HepG2 (cell line): ENCODE results near the gene INF2. TPM values are rescaled to one million over a fixed set of nuclear protein-coding genes. Genes with fewer than 3 reads are reported as not detected.
A peak's percentile ranks its signal among the peaks of the same experiment; 100 is the strongest.

Experiments
- CREBL2 ChIP-seq: sonication (generic); formaldehyde crosslinking; IDR thresholded peaks from 2 replicates; pipeline ENCODE4 v1.8.1; 2023; ENCODE audit warnings: missing genetic modification reagents, mild to moderate bottlenecking, borderline replicate concordance
- GTF3A ChIP-seq: sonication (generic); formaldehyde crosslinking; conservative IDR thresholded peaks from 2 replicates; pipeline ENCODE4 v1.4.0; 2020; ENCODE audit warnings: mild to moderate bottlenecking, missing genetic modification reagents
- KMT2A ChIP-seq: sonication (generic); formaldehyde crosslinking; IDR thresholded peaks from 2 replicates; pipeline ENCODE4 v1.4.0; 2020; ENCODE audit warnings: missing genetic modification reagents
- MTA1 ChIP-seq: sonication (generic); formaldehyde crosslinking; IDR thresholded peaks from 2 replicates; pipeline ENCODE4 v1.4.0; 2020; ENCODE audit warnings: missing genetic modification reagents, mild to moderate bottlenecking, borderline replicate concordance
- NCOA1 ChIP-seq: sonication (generic); formaldehyde crosslinking; IDR thresholded peaks from 2 replicates; pipeline ENCODE4 v1.9.0; 2021; ENCODE audit warnings: missing genetic modification reagents
- NR2F6 ChIP-seq, 2 experiments: IDR thresholded peaks; 2 replicates each; pipeline ENCODE4 v1.6.1; 2016; ENCODE audit warnings: antibody characterized with exemption in 1 of 2, mild to moderate bottlenecking in 1 of 2
- PHF5A ChIP-seq: IDR thresholded peaks from one replicate; pipeline ENCODE4 v1.6.1; 2018; ENCODE audit warnings: low read depth, missing genetic modification reagents; ENCODE audit not compliant: unreplicated experiment
- PRMT3 ChIP-seq: sonication (generic); formaldehyde crosslinking; IDR thresholded peaks from 2 replicates; pipeline ENCODE4 v1.8.1; 2022; ENCODE audit warnings: low read depth, mild to moderate bottlenecking, moderate library complexity, missing genetic modification reagents, borderline replicate concordance
- SATB2 ChIP-seq: sonication (generic); formaldehyde crosslinking; IDR thresholded peaks from 2 replicates; pipeline ENCODE4 v1.5.0; 2020; ENCODE audit warnings: missing genetic modification reagents
- SNAPC2 ChIP-seq: sonication (generic); formaldehyde crosslinking; IDR thresholded peaks from 2 replicates; pipeline ENCODE4 v1.8.1; 2022; ENCODE audit warnings: mild to moderate bottlenecking, missing genetic modification reagents
- SOX13 ChIP-seq, 3 experiments: fragments of 450-650 bp in 1 of 3; sonication (generic) in 1 of 3; formaldehyde crosslinking in 1 of 3; IDR thresholded peaks in 2 of 3; conservative IDR thresholded peaks in 1 of 3; 2 replicates each; pipeline versions ENCODE4 v1.5.0 to v1.6.1; 2016 to 2020; ENCODE audit warnings: antibody characterized with exemption in 1 of 3, mild to moderate bottlenecking in 1 of 3, missing compliant biosample characterization in 1 of 3, missing genetic modification reagents in 1 of 3, moderate library complexity in 1 of 3
- SUZ12 ChIP-seq: fragments of 150-350 bp; IDR thresholded peaks from 2 replicates; pipeline ENCODE4 v1.6.1; 2014; ENCODE audit warnings: low read depth, low read length
- TMF1 ChIP-seq: sonication (generic); formaldehyde crosslinking; IDR thresholded peaks from 2 replicates; pipeline ENCODE4 v1.8.1; 2022; ENCODE audit warnings: low read depth, missing genetic modification reagents
- ZNF12 ChIP-seq: sonication (generic); formaldehyde crosslinking; IDR thresholded peaks from 2 replicates; pipeline ENCODE4 v1.5.0; 2020; ENCODE audit warnings: missing genetic modification reagents
- ZNF383 ChIP-seq: sonication (generic); formaldehyde crosslinking; IDR thresholded peaks from 2 replicates; pipeline ENCODE4 v1.4.0; 2020; ENCODE audit warnings: missing genetic modification reagents, mild to moderate bottlenecking, borderline replicate concordance
- polyA plus RNA-seq, 8 experiments: library from polyadenylated mRNA; depleted of rRNA in 3 of 8; stranded (reverse) in 7 of 8; unstranded in 1 of 8; fragments of >200 nt; fragmentation: Illumina TruSeq in 4 of 8; extraction: Trizol in 4 of 8; gene quantifications; 2 replicates each; pipeline versions ENCODE4 v1.2.1 to v1.2.3, GENCODE V29; 2011 to 2016; ENCODE audit warnings: low read depth in 4 of 8, missing spikeins in 1 of 8, mixed read lengths in 1 of 8; ENCODE audit not compliant: insufficient read depth in 1 of 8
- total RNA-seq, 5 experiments: library from RNA; depleted of rRNA; stranded (reverse); fragments of >200 nt; fragmentation: Illumina TruSeq; extraction: Trizol; gene quantifications; 2 replicates each; pipeline ENCODE4 v1.2.3, GENCODE V29; 2016; ENCODE audit warnings: low read depth in 1 of 5
- TF ChIP-seq, protein P1 (sequence below): sonication (generic); formaldehyde crosslinking; IDR thresholded peaks from 2 replicates; pipeline ENCODE4 v1.4.0; 2020; ENCODE audit warnings: missing genetic modification reagents
- TF ChIP-seq, protein P2 (sequence below): sonication (generic); formaldehyde crosslinking; IDR thresholded peaks from 2 replicates; pipeline ENCODE4 v1.4.0; 2020; ENCODE audit warnings: low read depth, missing genetic modification reagents
- TF ChIP-seq, protein P3 (sequence below): sonication (generic); formaldehyde crosslinking; conservative IDR thresholded peaks from 2 replicates; pipeline ENCODE4 v1.4.0; 2020; ENCODE audit warnings: missing genetic modification reagents
- TF ChIP-seq, protein P4 (sequence below): sonication (generic); formaldehyde crosslinking; IDR thresholded peaks from 2 replicates; pipeline ENCODE4 v1.8.0; 2022; ENCODE audit warnings: missing genetic modification reagents, low read depth, mild to moderate bottlenecking, borderline replicate concordance

The INF2 gene
- total and polyA plus RNA-seq, 2 of the 13 experiments (the other 11 are each of a cell fraction or from before 2014, with no cell fraction given) = 16.4 to 26.4 TPM

DNA sequence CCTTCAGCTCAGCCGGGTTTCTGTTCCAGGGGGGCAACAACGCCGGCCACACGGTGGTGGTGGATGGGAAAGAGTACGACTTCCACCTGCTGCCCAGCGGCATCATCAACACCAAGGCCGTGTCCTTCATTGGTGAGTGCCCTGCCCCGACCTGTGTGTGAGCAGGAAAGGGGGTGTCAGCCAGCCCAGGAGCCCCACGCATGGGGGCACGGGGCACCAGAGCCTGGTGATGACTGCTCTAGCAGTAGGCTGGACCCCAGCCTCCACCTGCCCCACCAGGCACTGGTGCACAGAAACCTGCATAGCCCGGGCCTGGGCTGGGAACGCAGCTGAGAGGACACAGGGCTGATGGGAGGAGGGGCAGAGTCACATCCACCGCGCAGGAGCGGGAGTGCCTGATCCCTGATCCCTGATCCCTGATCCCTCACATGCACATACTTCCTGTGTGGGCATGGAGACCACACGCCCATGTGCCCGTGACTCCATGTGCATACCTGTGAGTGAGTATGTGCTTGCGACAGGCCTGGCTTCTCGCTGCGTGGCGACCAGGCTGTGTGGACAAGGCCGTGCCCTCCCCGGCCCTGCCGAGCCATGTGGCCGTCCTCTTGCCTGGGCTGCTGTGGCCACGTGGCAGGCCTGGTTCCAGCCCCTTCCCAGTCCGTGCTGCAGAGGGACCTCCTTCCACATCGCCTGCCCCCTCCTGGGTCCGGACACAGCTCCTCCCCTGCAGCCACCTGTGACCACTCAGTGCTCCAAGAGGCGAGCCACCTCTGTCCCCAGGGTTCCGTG lies 45.8 kb downstream of the INF2 start (continued):
- TF ChIP-seq SOX13 (IDR thresholded peaks at IDR 0.05) = no peak
- peak in 1 of 2 experiments; percentile 48; a peak in 1 of 4 replicates for TF ChIP-seq SOX13 (CRISPR knock-in tag; conservative IDR thresholded peaks at IDR 0.05 in 1 of 2, IDR thresholded peaks at IDR 0.05 in 1 of 2)
- TF ChIP-seq TMF1 (CRISPR knock-in tag) = no peak; the same call in 1 of the 2 replicates
- TF ChIP-seq, protein P1, sequence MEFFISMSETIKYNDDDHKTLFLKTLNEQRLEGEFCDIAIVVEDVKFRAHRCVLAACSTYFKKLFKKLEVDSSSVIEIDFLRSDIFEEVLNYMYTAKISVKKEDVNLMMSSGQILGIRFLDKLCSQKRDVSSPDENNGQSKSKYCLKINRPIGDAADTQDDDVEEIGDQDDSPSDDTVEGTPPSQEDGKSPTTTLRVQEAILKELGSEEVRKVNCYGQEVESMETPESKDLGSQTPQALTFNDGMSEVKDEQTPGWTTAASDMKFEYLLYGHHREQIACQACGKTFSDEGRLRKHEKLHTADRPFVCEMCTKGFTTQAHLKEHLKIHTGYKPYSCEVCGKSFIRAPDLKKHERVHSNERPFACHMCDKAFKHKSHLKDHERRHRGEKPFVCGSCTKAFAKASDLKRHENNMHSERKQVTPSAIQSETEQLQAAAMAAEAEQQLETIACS = no peak
- TF ChIP-seq, protein P2, sequence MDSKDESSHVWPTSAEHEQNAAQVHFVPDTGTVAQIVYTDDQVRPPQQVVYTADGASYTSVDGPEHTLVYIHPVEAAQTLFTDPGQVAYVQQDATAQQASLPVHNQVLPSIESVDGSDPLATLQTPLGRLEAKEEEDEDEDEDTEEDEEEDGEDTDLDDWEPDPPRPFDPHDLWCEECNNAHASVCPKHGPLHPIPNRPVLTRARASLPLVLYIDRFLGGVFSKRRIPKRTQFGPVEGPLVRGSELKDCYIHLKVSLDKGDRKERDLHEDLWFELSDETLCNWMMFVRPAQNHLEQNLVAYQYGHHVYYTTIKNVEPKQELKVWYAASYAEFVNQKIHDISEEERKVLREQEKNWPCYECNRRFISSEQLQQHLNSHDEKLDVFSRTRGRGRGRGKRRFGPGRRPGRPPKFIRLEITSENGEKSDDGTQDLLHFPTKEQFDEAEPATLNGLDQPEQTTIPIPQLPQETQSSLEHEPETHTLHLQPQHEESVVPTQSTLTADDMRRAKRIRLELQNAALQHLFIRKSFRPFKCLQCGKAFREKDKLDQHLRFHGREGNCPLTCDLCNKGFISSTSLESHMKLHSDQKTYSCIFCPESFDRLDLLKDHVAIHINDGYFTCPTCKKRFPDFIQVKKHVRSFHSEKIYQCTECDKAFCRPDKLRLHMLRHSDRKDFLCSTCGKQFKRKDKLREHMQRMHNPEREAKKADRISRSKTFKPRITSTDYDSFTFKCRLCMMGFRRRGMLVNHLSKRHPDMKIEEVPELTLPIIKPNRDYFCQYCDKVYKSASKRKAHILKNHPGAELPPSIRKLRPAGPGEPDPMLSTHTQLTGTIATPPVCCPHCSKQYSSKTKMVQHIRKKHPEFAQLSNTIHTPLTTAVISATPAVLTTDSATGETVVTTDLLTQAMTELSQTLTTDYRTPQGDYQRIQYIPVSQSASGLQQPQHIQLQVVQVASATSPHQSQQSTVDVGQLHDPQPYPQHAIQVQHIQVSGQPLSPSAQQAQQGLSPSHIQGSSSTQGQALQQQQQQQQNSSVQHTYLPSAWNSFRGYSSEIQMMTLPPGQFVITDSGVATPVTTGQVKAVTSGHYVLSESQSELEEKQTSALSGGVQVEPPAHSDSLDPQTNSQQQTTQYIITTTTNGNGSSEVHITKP (CRISPR knock-in tag) = peak; percentile 95
- TF ChIP-seq GTF3A (CRISPR knock-in tag) = no peak
- TF ChIP-seq NR2F6 (IDR thresholded peaks at IDR 0.05) = no peak
- peak; percentile 81 for TF ChIP-seq NR2F6 (CRISPR knock-in tag; IDR thresholded peaks at IDR 0.05)
- TF ChIP-seq, protein P3, sequence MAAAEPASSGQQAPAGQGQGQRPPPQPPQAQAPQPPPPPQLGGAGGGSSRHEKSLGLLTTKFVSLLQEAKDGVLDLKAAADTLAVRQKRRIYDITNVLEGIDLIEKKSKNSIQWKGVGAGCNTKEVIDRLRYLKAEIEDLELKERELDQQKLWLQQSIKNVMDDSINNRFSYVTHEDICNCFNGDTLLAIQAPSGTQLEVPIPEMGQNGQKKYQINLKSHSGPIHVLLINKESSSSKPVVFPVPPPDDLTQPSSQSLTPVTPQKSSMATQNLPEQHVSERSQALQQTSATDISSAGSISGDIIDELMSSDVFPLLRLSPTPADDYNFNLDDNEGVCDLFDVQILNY = no peak
- TF ChIP-seq ZNF12 (CRISPR knock-in tag) = peak; percentile 61; the same call in 1 of the 2 replicates
- no peak; the same call in 1 of the 2 replicates for TF ChIP-seq CREBL2 (CRISPR knock-in tag)
- TF ChIP-seq MTA1 (CRISPR knock-in tag) = peak; percentile 86; the same call in 1 of the 2 replicates
- TF ChIP-seq KMT2A = no peak; the same call in 1 of the 2 replicates
- 0 out of 2 replicates have a peak, but pooled peaks have one; percentile 81 for TF ChIP-seq PRMT3 (CRISPR knock-in tag)
- TF ChIP-seq NCOA1 (CRISPR knock-in tag) = no peak
- TF ChIP-seq PHF5A (CRISPR knock-in tag) = no peak
- TF ChIP-seq SNAPC2 = 0 out of 2 replicates have a peak, but pooled peaks have one; percentile 79
- no peak for TF ChIP-seq SATB2
- no peak; the same call in 1 of the 2 replicates for TF ChIP-seq ZNF383
- TF ChIP-seq, protein P4, sequence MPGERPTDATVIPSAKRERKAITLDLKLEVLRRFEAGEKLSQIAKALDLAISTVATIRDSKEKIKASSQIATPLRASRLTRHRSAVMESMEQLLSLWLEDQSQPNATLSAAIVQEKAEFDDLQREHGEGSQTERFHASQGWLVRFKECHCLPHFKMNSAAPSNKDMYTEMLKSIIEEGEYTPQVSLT = no peak
- TF ChIP-seq SUZ12 = no peak
